Stimulated activated CD8-positive, alpha-beta memory T cell treated with anti-CD3 and anti-CD28 coated beads, Interleukin-12 subunit alpha, Interleukin-12 subunit beta, amount 100 ng/mL, for 1 hour (primary cell): Measurements from ENCODE around the gene PLA2G6.

ENCODE experiments used
- DNase-seq: peaks from one replicate; pipeline ENCODE4 v3.0.0-alpha.2; 2020; ENCODE audit warnings: low read depth

PLA2G6 gene

GRCh38 chr22:38109371-38110001 lies 72.1 kb downstream of the PLA2G6 start:
- DNase-seq: no peak

GRCh38 chr22:38108561-38109319 lies 72.9 kb downstream of the PLA2G6 start:
- no peak for DNase-seq

GRCh38 chr22:38107692-38108515 lies 73.7 kb downstream of the PLA2G6 start:
- DNase-seq: no peak

- DNase-seq: no peak
Measured at GRCh38 chr22:38106814-38107578, 74.6 kb downstream of the PLA2G6 start.

GRCh38 chr22:38104084-38104483 lies 77.5 kb downstream of the PLA2G6 start:
- DNase-seq: no peak

- no peak for DNase-seq
Measured at GRCh38 chr22:38103641-38104040, 78.0 kb downstream of the PLA2G6 start.

GRCh38 chr22:38098410-38099249 lies 83.0 kb downstream of the PLA2G6 start:
- DNase-seq: no peak

GRCh38 chr22:38097557-38098409 lies 83.8 kb downstream of the PLA2G6 start:
- DNase-seq: no peak

- DNase-seq: no peak
Measured at GRCh38 chr22:38097058-38097457, 84.6 kb downstream of the PLA2G6 start.

- no peak for DNase-seq
Measured at GRCh38 chr22:38089474-38089851, 92.2 kb downstream of the PLA2G6 start.

GRCh38 chr22:38088629-38089473 lies 92.8 kb downstream of the PLA2G6 start:
- DNase-seq: no peak

GRCh38 chr22:38087855-38088254 lies 93.8 kb downstream of the PLA2G6 start:
- no peak for DNase-seq

GRCh38 chr22:38086942-38087341 lies 94.7 kb downstream of the PLA2G6 start:
- DNase-seq: no peak

- DNase-seq: no peak
Measured at GRCh38 chr22:38086001-38086845, 95.4 kb downstream of the PLA2G6 start.

GRCh38 chr22:38085501-38085900 lies 96.1 kb downstream of the PLA2G6 start:
- no peak for DNase-seq

- no peak for DNase-seq
Measured at GRCh38 chr22:38085056-38085455, 96.6 kb downstream of the PLA2G6 start.

GRCh38 chr22:38083931-38084631 lies 97.5 kb downstream of the PLA2G6 start, which contains the start of gene SLC16A8:
TSS of gene SLC16A8 (minus strand) at chr22:38084184. CDS start at chr22:38082873, 1,311 bp downstream.
- no peak for DNase-seq
